Upper lobe of right lung (tissue), 1 donor: ENCODE data around the gene STYXL2. TPM values are rescaled to one million over a fixed set of nuclear protein-coding genes. Genes with fewer than 3 reads are reported as not detected.

Experiments
- ATAC-seq: fragments of 200-7000 bp; cut with Tn5 transposase; one replicate; pipeline ENCODE4 v1.9.1; 2020; ENCODE audit warnings: mild to moderate bottlenecking, moderate library complexity
- DNase-seq: peaks from one replicate; pipeline ENCODE4 v3.0.0-alpha.2; 2020
- H3K27ac ChIP-seq: fragments of 200-600 bp; one replicate; pipeline ENCODE4 v1.8.0; 2022
- H3K27me3 ChIP-seq: fragments of 200-600 bp; one replicate; pipeline ENCODE4 v1.8.0; 2022; ENCODE audit warnings: mild to moderate bottlenecking
- H3K36me3 ChIP-seq: fragments of 200-600 bp; one replicate; pipeline ENCODE4 v1.8.0; 2022
- H3K4me1 ChIP-seq: fragments of 200-600 bp; one replicate; pipeline ENCODE4 v1.8.0; 2022
- H3K4me3 ChIP-seq: fragments of 200-600 bp; one replicate; pipeline ENCODE4 v1.8.0; 2022; ENCODE audit warnings: mild to moderate bottlenecking
- H3K9me3 ChIP-seq: fragments of 200-600 bp; one replicate; pipeline ENCODE4 v1.8.0; 2022
- intact Hi-C: fragments of 100-400 bp; cut with DNase I; formaldehyde crosslinking; loops from one replicate; pipeline ENCODE4 v1.11.0; 2022
- total RNA-seq: library from RNA; stranded (reverse); fragmentation: NEBNext Ultra II Directional; extraction: Animal tissue kit (Norgen Biotek cat#: 25700); gene quantifications from one replicate; pipeline ENCODE4 v1.2.1, GENCODE V29; 2021
- TF ChIP-seq, protein P1 (sequence below): fragments of 200-600 bp; IDR thresholded peaks from one replicate; pipeline ENCODE4 v1.8.0; 2022; ENCODE audit warnings: antibody characterized with exemption
- donor health status: DM: no; HTN: yes; CAD: no; lungs with severe emphysema.

Gene STYXL2
- total RNA-seq, 1 donor from 2014 or later, result 0.17 TPM

DNA sequence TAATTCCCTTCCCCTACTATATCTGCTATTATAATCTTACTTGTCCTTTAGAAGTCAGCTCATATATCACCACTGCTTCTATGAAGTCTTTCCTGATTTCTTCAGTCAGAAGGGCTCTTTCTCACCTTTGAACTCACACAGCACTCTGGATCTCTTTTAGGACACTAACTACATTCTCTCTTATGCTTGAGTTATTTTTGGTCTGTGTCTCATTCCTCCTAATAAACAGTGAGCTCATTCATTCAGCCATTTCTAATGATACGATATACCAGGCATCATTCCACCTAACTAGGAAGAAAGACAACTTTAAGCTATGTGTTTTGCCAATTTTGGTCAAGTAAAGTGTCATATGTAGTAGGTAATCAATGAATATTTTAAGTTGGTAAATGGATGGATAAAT lies 1.2 kb upstream of the STYXL2 start:
- H3K36me3 ChIP-seq, result no peaks in the 10 kb centered on the region
- TF ChIP-seq, protein P1, sequence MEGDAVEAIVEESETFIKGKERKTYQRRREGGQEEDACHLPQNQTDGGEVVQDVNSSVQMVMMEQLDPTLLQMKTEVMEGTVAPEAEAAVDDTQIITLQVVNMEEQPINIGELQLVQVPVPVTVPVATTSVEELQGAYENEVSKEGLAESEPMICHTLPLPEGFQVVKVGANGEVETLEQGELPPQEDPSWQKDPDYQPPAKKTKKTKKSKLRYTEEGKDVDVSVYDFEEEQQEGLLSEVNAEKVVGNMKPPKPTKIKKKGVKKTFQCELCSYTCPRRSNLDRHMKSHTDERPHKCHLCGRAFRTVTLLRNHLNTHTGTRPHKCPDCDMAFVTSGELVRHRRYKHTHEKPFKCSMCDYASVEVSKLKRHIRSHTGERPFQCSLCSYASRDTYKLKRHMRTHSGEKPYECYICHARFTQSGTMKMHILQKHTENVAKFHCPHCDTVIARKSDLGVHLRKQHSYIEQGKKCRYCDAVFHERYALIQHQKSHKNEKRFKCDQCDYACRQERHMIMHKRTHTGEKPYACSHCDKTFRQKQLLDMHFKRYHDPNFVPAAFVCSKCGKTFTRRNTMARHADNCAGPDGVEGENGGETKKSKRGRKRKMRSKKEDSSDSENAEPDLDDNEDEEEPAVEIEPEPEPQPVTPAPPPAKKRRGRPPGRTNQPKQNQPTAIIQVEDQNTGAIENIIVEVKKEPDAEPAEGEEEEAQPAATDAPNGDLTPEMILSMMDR, result no peak
- no peak overlapping the region for H3K4me3 ChIP-seq
- DNase-seq (no peak), ATAC-seq (no peak)
- no peak overlapping the region for H3K27ac ChIP-seq
- no peaks in the 10 kb centered on the region for H3K9me3 ChIP-seq
- intact Hi-C loops, result no loop called here
- H3K27me3 ChIP-seq, result no peaks in the 10 kb centered on the region
- H3K4me1 ChIP-seq, result no peaks in the 10 kb centered on the region

DNA sequence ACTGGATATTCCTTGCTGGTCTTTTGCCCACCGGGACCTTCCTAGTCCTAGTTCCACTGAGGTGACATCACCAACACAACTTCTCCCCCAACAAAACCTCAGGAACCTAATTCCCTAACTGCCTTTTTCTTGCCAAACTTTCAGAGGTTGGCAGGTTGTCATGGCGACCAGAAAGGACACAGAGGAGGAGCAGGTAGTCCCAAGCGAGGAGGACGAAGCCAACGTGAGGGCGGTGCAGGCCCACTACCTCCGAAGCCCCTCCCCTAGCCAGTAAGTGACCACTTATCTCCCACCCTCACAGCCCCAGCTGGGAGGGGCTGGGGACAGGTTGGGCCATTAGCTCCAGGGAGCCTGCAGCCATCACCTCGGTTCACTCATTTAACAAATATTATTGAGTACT lies 815 bp downstream of the STYXL2 start:
- Histone ChIP-seq H3K9me3 (no peaks in the 10 kb centered on the region), H3K36me3 (no peaks in the 10 kb centered on the region), H3K4me3 (no peak overlapping the region), H3K27me3 (no peaks in the 10 kb centered on the region), H3K27ac (no peak overlapping the region), H3K4me1 (no peaks in the 10 kb centered on the region)
- TF ChIP-seq, protein P1, result no peak
- ATAC-seq, result no peak
- no peak for DNase-seq
- intact Hi-C loops, result no loop called here

GRCh38 chr1:167095368-167095767 lies 1.5 kb downstream of the STYXL2 start:
- Histone ChIP-seq H3K9me3 (no peaks in the 10 kb centered on the region), H3K27me3 (no peaks in the 10 kb centered on the region), H3K36me3 (no peaks in the 10 kb centered on the region), H3K4me1 (no peaks in the 10 kb centered on the region), H3K27ac (no peak overlapping the region), H3K4me3 (no peak overlapping the region)
- TF ChIP-seq, protein P1, result no peak
- intact Hi-C loops, result no loop called here
- ATAC-seq (no peak), DNase-seq (no peak)

DNA sequence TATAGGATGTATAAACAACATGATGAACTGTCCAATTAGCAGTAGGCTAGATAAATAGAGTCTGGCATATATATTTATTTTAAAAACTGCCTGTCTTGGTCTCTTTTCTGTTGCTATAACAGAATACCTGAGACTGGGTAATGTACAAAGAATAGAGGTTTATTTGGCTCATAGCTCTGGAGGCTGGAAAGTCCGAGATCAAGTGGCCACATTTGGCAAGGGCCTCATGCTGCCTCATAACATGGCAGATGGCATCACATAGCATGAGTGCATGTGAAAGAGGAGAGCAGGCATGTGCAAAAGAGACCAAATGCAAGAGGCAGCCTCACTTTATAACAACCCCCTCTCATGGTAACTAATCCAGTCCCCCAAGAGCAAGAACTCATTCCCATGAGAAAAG lies 6.0 kb downstream of the STYXL2 start:
- no peak overlapping the region for H3K27ac ChIP-seq
- intact Hi-C loops, result no loop called here
- no peaks in the 10 kb centered on the region for H3K27me3 ChIP-seq
- H3K4me1 ChIP-seq, result no peaks in the 10 kb centered on the region
- no peaks in the 10 kb centered on the region for H3K36me3 ChIP-seq
- DNase-seq (no peak), ATAC-seq (no peak)
- no peak overlapping the region for H3K4me3 ChIP-seq
- no peaks in the 10 kb centered on the region for H3K9me3 ChIP-seq
- TF ChIP-seq, protein P1, result no peak

DNA sequence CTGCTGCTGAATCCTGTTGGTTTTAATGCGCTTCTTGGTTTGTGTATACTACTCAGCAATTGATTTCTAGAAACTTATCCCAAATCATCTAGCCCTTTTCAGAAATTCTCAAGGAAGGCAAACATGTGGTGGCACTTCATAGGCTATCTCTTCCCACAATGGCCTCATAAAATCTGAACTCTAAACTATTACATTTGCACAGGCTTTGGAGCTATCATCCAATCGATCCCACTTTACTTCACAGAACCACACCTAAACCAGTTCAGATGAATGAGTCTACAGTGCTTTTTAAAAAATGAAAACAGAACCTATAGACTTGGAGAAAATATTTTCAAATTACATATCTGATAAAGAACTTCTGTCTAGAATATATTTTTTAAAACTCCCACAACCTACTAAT lies 6.9 kb downstream of the STYXL2 start:
- Histone ChIP-seq H3K27me3 (no peaks in the 10 kb centered on the region), H3K4me1 (no peaks in the 10 kb centered on the region), H3K36me3 (no peaks in the 10 kb centered on the region), H3K4me3 (no peak overlapping the region), H3K9me3 (no peaks in the 10 kb centered on the region), H3K27ac (no peak overlapping the region)
- TF ChIP-seq, protein P1, result no peak
- intact Hi-C loops, result no loop called here
- ATAC-seq (no peak), DNase-seq (no peak)

GRCh38 chr1:167101754-167102153 lies 7.9 kb downstream of the STYXL2 start:
- TF ChIP-seq, protein P1, result no peak
- Histone ChIP-seq H3K36me3 (no peaks in the 10 kb centered on the region), H3K4me3 (no peak overlapping the region), H3K27me3 (no peaks in the 10 kb centered on the region), H3K27ac (no peak overlapping the region), H3K4me1 (no peaks in the 10 kb centered on the region), H3K9me3 (no peaks in the 10 kb centered on the region)
- DNase-seq (no peak), ATAC-seq (no peak)
- intact Hi-C loops, result no loop called here
